ENCODE results near the gene NSMF.

DNA sequence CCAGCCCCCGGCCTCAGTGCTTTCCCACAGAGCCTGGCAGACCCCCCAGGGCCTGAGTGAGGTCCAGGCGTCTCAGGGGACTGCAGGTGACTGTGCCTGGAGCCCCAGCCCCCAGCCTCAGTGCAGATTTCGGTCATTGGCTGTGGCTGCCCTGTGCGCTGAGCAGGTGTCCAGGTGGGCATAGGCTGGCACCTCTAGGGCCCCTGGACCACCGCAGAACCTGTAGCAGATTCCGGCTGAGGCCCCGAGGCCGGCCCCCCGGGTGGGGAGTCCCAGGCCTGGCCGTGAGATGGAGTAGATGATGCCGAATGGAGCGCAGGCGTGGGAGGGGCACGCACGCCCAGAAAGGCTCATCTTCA, 48.3 kb downstream of the NSMF start:
- TF ChIP-seq POLR2AphosphoS5 (IDR thresholded peaks at IDR 0.05): no peak
- TF ChIP-seq, protein P1, sequence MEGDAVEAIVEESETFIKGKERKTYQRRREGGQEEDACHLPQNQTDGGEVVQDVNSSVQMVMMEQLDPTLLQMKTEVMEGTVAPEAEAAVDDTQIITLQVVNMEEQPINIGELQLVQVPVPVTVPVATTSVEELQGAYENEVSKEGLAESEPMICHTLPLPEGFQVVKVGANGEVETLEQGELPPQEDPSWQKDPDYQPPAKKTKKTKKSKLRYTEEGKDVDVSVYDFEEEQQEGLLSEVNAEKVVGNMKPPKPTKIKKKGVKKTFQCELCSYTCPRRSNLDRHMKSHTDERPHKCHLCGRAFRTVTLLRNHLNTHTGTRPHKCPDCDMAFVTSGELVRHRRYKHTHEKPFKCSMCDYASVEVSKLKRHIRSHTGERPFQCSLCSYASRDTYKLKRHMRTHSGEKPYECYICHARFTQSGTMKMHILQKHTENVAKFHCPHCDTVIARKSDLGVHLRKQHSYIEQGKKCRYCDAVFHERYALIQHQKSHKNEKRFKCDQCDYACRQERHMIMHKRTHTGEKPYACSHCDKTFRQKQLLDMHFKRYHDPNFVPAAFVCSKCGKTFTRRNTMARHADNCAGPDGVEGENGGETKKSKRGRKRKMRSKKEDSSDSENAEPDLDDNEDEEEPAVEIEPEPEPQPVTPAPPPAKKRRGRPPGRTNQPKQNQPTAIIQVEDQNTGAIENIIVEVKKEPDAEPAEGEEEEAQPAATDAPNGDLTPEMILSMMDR (IDR thresholded peaks at IDR 0.05): no peak
- TF ChIP-seq POLR2A (IDR thresholded peaks at IDR 0.05): no peak
